Thyroid gland (tissue), 4 donors: ENCODE measurements around the gene DIABLO. TPM values are rescaled to one million over a fixed set of nuclear protein-coding genes. Genes with fewer than 3 reads are reported as not detected.

Source experiments
- DNase-seq, 2 donors: peaks; one replicate each; pipeline ENCODE4 v3.0.0-alpha.2; 2019
- H3K27ac ChIP-seq, 3 donors: fragments of 200-600 bp; sonication (generic); 1 replicate in 2 of 3; 2 replicates in 1 of 3; pipeline ENCODE4 v1.5.1; 2016 to 2019; ENCODE audit warnings: mild to moderate bottlenecking in 1 of 3, moderate library complexity in 1 of 3
- H3K27me3 ChIP-seq: fragments of 200-600 bp; sonication (generic); one replicate; pipeline ENCODE4 v1.5.1; 2019
- H3K36me3 ChIP-seq, 2 donors: fragments of 200-600 bp; sonication (generic); one replicate each; pipeline ENCODE4 v1.5.1; 2016 to 2019
- H3K4me1 ChIP-seq, 2 donors: fragments of 200-600 bp; sonication (generic); one replicate each; pipeline ENCODE4 v1.5.1; 2017 to 2019
- H3K4me3 ChIP-seq, 3 donors: fragments of 200-600 bp; sonication (generic); replicated peaks in 1 of 3; 1 replicate in 2 of 3; 2 replicates in 1 of 3; pipeline ENCODE4 v1.5.1; 2016; ENCODE audit warnings: mild to moderate bottlenecking in 1 of 3
- H3K9me3 ChIP-seq: fragments of 200-600 bp; sonication (generic); one replicate; pipeline ENCODE4 v1.5.1; 2017
- POLR2A ChIP-seq, 2 donors: fragments of 450-650 bp; IDR thresholded peaks; one replicate each; pipeline ENCODE4 v1.6.1; 2017; ENCODE audit warnings: antibody characterized with exemption in 2 of 2, mild to moderate bottlenecking in 2 of 2, moderate library complexity in 1 of 2
- WGBS, 2 donors: methylation state at CpG; one replicate each; pipeline ENCODE4 v1.1.5; 2017; 5-methylcytosine and 5-hydroxymethylcytosine counted together
- intact Hi-C: fragments of 100-400 bp; cut with DNase I; formaldehyde crosslinking; loops from one replicate; pipeline ENCODE4 v1.15.1; 2023
- total RNA-seq, 4 donors: library from RNA; depleted of rRNA; stranded (reverse); fragments of >200 nt; gene quantifications; one replicate each; pipeline ENCODE4 v1.2.3, GENCODE V29; 2016
- TF ChIP-seq, protein P1 (sequence below), 6 experiments: fragments of 200-600 bp in 3 of 6; fragments of 450-650 bp in 3 of 6; sonication (generic) in 3 of 6; IDR thresholded peaks; one replicate each; pipeline ENCODE4 v1.5.1; 2016 to 2019; ENCODE audit warnings: antibody characterized with exemption in 6 of 6, mild to moderate bottlenecking in 2 of 6, inconsistent platforms in 1 of 6, moderate library complexity in 1 of 6

Gene DIABLO
- total RNA-seq, 4 donors from 2014 or later = 48.4 to 66.0 (median 55.4) TPM

DNA sequence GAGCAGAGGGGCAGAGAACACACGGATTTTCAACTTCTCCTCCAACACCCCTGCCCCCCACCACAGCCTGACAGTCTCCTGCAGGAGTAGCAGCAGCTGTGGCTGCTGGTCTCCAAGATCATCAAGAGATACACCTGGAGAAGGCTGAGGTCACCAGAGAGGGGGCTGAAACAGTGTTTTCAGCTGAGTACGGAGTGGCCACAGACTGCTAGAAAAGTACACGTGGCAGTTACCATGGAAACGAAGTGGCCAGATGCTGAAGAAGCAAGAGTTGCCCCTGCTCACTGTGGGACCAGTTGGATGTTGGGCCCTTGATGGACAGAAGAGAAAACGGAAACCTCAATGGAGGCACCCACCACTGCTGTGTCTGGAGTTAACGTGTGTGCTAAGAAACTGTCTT lies 4.9 kb upstream of the DIABLO start:
- H3K27ac ChIP-seq = no peak overlapping the region
- H3K4me1 ChIP-seq = peaks cover 6% of the 10 kb centered on the region in 2 donors
- WGBS, 2 donors = 72 to 85% methylated on average over 6 of the region's 6 CpGs
- no peaks in the 10 kb centered on the region for H3K27me3 ChIP-seq
- intact Hi-C loops = no loop called here
- no peaks in the 10 kb centered on the region for H3K9me3 ChIP-seq
- DNase-seq = no peak
- H3K4me3 ChIP-seq = no peak overlapping the region
- peaks cover 37 to 38% of the 10 kb centered on the region in 2 donors for H3K36me3 ChIP-seq
- TF ChIP-seq, protein P1, sequence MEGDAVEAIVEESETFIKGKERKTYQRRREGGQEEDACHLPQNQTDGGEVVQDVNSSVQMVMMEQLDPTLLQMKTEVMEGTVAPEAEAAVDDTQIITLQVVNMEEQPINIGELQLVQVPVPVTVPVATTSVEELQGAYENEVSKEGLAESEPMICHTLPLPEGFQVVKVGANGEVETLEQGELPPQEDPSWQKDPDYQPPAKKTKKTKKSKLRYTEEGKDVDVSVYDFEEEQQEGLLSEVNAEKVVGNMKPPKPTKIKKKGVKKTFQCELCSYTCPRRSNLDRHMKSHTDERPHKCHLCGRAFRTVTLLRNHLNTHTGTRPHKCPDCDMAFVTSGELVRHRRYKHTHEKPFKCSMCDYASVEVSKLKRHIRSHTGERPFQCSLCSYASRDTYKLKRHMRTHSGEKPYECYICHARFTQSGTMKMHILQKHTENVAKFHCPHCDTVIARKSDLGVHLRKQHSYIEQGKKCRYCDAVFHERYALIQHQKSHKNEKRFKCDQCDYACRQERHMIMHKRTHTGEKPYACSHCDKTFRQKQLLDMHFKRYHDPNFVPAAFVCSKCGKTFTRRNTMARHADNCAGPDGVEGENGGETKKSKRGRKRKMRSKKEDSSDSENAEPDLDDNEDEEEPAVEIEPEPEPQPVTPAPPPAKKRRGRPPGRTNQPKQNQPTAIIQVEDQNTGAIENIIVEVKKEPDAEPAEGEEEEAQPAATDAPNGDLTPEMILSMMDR (IDR thresholded peaks at IDR 0.05) = no peak
- no peak for TF ChIP-seq POLR2A (IDR thresholded peaks at IDR 0.05)

DNA sequence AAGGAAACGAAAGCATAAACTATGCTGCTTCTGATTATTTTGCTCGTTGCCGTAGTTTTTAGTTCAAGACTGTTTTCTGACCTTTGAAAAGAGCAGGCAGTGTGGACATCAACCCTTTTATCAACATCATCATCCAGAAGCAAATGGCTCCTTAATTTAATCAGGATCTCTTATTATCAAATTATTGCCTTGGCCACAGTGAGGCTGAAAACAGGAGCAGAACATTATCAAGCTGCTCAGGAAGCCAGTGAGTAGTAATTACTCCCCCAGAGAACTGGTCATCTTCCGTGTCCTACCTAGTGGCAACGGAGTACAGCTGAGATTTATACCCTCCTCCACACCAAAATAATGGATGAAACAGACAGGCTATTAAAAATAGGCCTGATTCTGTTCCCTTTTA lies 2.2 kb upstream of the DIABLO start:
- Histone ChIP-seq H3K4me3 (no peak overlapping the region), H3K27ac (no peak overlapping the region), H3K9me3 (no peaks in the 10 kb centered on the region), H3K4me1 (peaks cover 22 to 23% of the 10 kb centered on the region in 2 donors), H3K36me3 (peaks cover 14 to 23% of the 10 kb centered on the region in 2 donors), H3K27me3 (no peaks in the 10 kb centered on the region)
- intact Hi-C loops = no loop called here
- TF ChIP-seq, protein P1 (IDR thresholded peaks at IDR 0.05) = no peak
- no peak for TF ChIP-seq POLR2A (IDR thresholded peaks at IDR 0.05)
- WGBS, 2 donors = 89 to 96% methylated on average over 5 of the region's 5 CpGs
- no peak for DNase-seq

DNA sequence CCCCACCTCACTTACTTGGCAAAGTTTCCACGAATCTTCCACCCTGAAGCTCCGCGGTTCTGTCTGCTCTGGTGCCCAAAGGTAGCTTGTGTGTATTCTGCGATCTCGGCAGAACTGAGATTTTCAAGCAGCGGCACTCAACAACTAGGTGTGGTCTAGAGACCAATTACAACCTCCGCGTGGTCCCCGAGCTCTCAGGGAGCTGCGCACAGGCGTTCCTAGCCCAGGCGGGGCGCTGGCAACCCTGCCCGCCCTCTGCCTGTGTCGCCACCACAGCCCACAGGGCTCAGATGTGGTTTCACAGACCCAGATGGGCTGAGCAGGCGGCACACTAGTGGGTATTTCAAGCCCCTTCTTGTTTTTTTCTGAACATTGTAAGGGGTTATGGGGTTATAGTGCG lies 1.5 kb upstream of the DIABLO start:
- intact Hi-C loops = no loop called here
- no peaks in the 10 kb centered on the region for H3K27me3 ChIP-seq
- H3K4me3 ChIP-seq = no peak overlapping the region
- no peak overlapping the region for H3K27ac ChIP-seq
- TF ChIP-seq, protein P1 (IDR thresholded peaks at IDR 0.05) = no peak
- no peak for TF ChIP-seq POLR2A (IDR thresholded peaks at IDR 0.05)
- no peaks in the 10 kb centered on the region for H3K9me3 ChIP-seq
- H3K36me3 ChIP-seq = peaks cover 12 to 17% of the 10 kb centered on the region in 2 donors
- WGBS, 2 donors = 93 to 94% methylated on average over 17 of the region's 17 CpGs
- peaks cover 22 to 23% of the 10 kb centered on the region in 2 donors for H3K4me1 ChIP-seq
- no peak for DNase-seq

DNA sequence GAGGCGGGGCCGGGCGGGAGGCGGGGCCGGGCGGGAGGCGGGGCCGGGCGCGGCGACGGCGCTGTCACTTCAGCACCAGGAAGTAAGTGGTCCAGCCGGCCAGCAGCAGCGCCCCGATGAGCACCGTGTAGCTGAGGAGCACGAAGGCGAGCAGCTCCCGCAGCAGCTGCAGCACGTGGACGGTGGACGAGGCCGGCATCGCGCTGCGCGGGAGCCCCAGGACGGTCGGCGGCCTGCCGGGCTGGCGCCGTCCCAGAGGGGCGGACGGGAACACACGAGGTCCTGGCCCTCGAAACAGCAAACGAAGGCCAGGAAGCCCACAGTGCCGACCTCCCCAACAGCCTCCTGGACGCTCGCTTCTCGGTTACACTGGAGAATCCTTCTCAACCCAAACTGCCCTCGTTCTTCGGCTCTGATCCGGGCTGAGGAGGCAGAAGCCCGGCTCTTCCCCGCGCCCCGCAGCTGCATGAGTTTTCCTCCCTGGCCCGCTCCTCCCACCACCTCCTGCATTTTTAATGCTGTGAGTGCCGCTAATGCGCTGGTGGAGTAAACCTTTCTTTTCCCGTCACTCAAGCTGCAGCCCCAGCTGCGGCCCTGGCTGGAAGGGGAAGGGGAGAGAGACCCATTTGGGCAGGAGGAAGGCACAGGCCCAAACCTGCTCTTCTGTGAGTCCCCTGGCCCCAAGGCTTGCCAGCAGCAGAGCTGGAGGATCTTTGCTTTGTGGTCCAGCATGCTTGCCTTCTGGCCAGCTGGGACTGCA lies 694 bp upstream of the DIABLO start:
- peaks cover 22 to 23% of the 10 kb centered on the region in 2 donors for H3K4me1 ChIP-seq
- 38 to 39% methylated on average over 9 of the region's 55 CpGs for WGBS, 2 donors
- H3K27me3 ChIP-seq = no peaks in the 10 kb centered on the region
- H3K4me3 ChIP-seq = peak overlapping the region in 1 of 3 donors; percentile 29
- H3K36me3 ChIP-seq = peaks cover 10 to 11% of the 10 kb centered on the region in 2 donors
- no peak overlapping the region for H3K27ac ChIP-seq
- no peaks in the 10 kb centered on the region for H3K9me3 ChIP-seq
- TF ChIP-seq, protein P1 (IDR thresholded peaks at IDR 0.05) = no peak
- TF ChIP-seq POLR2A (IDR thresholded peaks at IDR 0.05) = no peak
- intact Hi-C loops = no loop called here
- DNase-seq = no peak

DNA sequence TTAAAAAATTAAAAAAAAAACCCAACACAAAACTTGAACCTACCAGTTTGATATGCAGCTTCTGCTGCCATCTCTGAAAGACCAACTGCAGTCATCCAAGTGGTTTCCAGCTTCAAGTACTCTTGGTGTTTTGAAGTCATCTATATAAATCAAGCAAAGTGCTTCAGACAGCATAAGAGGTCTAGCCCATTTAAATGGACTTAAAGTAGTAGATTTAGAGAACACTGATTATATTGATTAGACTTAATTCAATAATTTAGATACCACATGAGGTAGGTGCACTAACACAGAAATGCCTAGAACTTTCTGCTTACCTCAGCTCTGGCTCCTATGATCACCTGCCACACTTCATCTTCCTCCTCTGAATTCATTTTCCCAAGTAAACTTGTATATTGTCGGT lies 9.4 kb downstream of the DIABLO start:
- peaks cover 64 to 67% of the 10 kb centered on the region in 2 donors for H3K36me3 ChIP-seq
- no peaks in the 10 kb centered on the region for H3K27me3 ChIP-seq
- H3K4me3 ChIP-seq = no peak overlapping the region
- TF ChIP-seq, protein P1 (IDR thresholded peaks at IDR 0.05) = no peak
- TF ChIP-seq POLR2A (IDR thresholded peaks at IDR 0.05) = no peak
- no peak for DNase-seq
- WGBS, 2 donors = 89 to 93% methylated on average over 1 of the region's 1 CpG
- H3K4me1 ChIP-seq = no peaks in the 10 kb centered on the region
- no peak overlapping the region for H3K27ac ChIP-seq
- intact Hi-C loops = no loop called here
- no peaks in the 10 kb centered on the region for H3K9me3 ChIP-seq
